A673 (cell line): ENCODE results near the gene PERP. TPM values are rescaled to one million over a fixed set of nuclear protein-coding genes. Genes with fewer than 3 reads are reported as not detected.

Experiments used
- BruUV-seq: library from RNA; stranded (reverse); fragments of 400-500 nt; replicated peaks from 2 replicates; lab custom pipeline; 2021; lab: Mats Ljungman, UMichigan
- CTCF ChIA-PET: fragments of 300-600 bp; sonication (Branson Sonifier 250); formaldehyde crosslinking; loops from one replicate; lab custom pipeline; 2022; ENCODE audit warnings: antibody characterized with exemption; lab: Charles Lee
- POLR2A ChIA-PET: fragments of 300-600 bp; sonication (Branson Sonifier 250); formaldehyde crosslinking; loops from one replicate; lab custom pipeline; 2022; ENCODE audit warnings: antibody characterized with exemption; ENCODE audit not compliant: low non-redundant PET; lab: Charles Lee
- DNase-seq: peaks from one replicate; pipeline ENCODE4 v3.0.0-alpha.2; 2015; ENCODE audit warnings: low spot score
- H3K27ac ChIP-seq: fragments of 200-600 bp; sonication (generic); 2 replicates; pipeline ENCODE4 v1.5.1; 2016; ENCODE audit warnings: mixed run types, low read depth, mild to moderate bottlenecking, mixed read lengths, antibody characterized with exemption, low read length; ENCODE audit not compliant: poor library complexity, severe bottlenecking
- H3K27me3 ChIP-seq: fragments of 200-600 bp; sonication (generic); replicated peaks from 2 replicates; pipeline ENCODE4 v1.6.1; 2017; ENCODE audit warnings: mixed run types, low read depth, mild to moderate bottlenecking, mixed read lengths, antibody characterized with exemption, low read length; ENCODE audit not compliant: insufficient read depth, poor library complexity
- H3K36me3 ChIP-seq: fragments of 200-600 bp; sonication (generic); 2 replicates; pipeline ENCODE4 v1.6.1; 2016; ENCODE audit warnings: mixed run types, mild to moderate bottlenecking, mixed read lengths, antibody characterized with exemption, low read length; ENCODE audit not compliant: insufficient read depth, poor library complexity, severe bottlenecking
- H3K4me1 ChIP-seq: fragments of 200-600 bp; sonication (generic); 2 replicates; pipeline ENCODE4 v1.6.1; 2017; ENCODE audit warnings: mixed run types, mild to moderate bottlenecking, mixed read lengths, antibody characterized with exemption, low read length; ENCODE audit not compliant: insufficient read depth, poor library complexity, severe bottlenecking
- H3K4me3 ChIP-seq: fragments of 200-600 bp; sonication (generic); 2 replicates; pipeline ENCODE4 v1.5.1; 2016; ENCODE audit warnings: low read depth, mixed run types, mild to moderate bottlenecking, mixed read lengths, low read length; ENCODE audit not compliant: poor library complexity, severe bottlenecking
- H3K9me3 ChIP-seq: fragments of 200-600 bp; sonication (generic); 2 replicates; pipeline ENCODE4 v1.6.1; 2016; ENCODE audit warnings: mixed run types, low read depth, mild to moderate bottlenecking, mixed read lengths, antibody characterized with exemption, low read length; ENCODE audit not compliant: poor library complexity, severe bottlenecking
- EZH2 ChIP-seq: fragments of 200-600 bp; sonication (generic); IDR thresholded peaks from 2 replicates; pipeline ENCODE4 v1.6.1; 2017; ENCODE audit warnings: borderline replicate concordance, low read depth, mild to moderate bottlenecking, mixed read lengths, antibody characterized with exemption, low read length; ENCODE audit not compliant: poor library complexity, severe bottlenecking
- intact Hi-C: fragments of 100-400 bp; cut with micrococcal nuclease; formaldehyde crosslinking; loops from one replicate; pipeline ENCODE4 v1.10.0; 2022; ENCODE audit not compliant: unreplicated experiment
- total RNA-seq: library from RNA; stranded (reverse); gene quantifications from 2 replicates; pipeline ENCODE4 v1.2.3, GENCODE V29; 2021
- TF ChIP-seq, protein P1 (sequence below): fragments of 300-800, 200-600 bp; sonication (generic); conservative IDR thresholded peaks from 2 replicates; pipeline ENCODE4 v1.5.1; 2017; ENCODE audit warnings: low read depth, mild to moderate bottlenecking, antibody characterized with exemption, low read length, moderate library complexity, mixed read lengths

PERP gene
- total RNA-seq, 1 experiment from 2014 or later, result 0.71 TPM

GRCh38 chr6:138073264-138073663 lies 34.0 kb downstream of the PERP start:
- H3K36me3 ChIP-seq, result no peaks in the 10 kb centered on the region
- ChIA-PET POLR2A (no interaction called here), CTCF (no interaction called here)
- no peaks in the 10 kb centered on the region for H3K9me3 ChIP-seq
- H3K27ac ChIP-seq, result no peak overlapping the region
- H3K4me1 ChIP-seq, result no peaks in the 10 kb centered on the region
- BruUV-seq, result no TSS peak
- intact Hi-C loops, result no loop called here
- H3K4me3 ChIP-seq, result no peak overlapping the region
- H3K27me3 ChIP-seq, result no peaks in the 10 kb centered on the region
- TF ChIP-seq EZH2, result no peak
- TF ChIP-seq, protein P1, sequence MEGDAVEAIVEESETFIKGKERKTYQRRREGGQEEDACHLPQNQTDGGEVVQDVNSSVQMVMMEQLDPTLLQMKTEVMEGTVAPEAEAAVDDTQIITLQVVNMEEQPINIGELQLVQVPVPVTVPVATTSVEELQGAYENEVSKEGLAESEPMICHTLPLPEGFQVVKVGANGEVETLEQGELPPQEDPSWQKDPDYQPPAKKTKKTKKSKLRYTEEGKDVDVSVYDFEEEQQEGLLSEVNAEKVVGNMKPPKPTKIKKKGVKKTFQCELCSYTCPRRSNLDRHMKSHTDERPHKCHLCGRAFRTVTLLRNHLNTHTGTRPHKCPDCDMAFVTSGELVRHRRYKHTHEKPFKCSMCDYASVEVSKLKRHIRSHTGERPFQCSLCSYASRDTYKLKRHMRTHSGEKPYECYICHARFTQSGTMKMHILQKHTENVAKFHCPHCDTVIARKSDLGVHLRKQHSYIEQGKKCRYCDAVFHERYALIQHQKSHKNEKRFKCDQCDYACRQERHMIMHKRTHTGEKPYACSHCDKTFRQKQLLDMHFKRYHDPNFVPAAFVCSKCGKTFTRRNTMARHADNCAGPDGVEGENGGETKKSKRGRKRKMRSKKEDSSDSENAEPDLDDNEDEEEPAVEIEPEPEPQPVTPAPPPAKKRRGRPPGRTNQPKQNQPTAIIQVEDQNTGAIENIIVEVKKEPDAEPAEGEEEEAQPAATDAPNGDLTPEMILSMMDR, result no peak
- no peak for DNase-seq

DNA sequence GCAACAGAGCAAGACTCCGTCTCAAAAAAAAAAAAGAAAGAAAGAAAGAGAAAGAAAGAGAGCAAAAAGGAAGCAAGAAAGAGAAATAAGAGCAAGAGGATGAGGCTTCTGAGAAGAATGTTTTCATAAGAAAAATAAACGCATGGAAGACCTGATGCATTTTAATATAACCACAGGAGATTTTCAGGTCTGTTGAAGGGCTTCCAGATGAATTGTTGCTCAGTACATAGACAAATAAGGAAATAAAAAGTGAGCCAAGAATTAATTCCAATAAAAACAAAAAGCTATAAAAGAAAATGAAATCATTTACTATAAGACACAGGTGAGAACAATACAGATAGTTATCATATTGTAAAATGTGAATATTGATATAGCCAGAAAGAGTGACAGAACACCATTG lies 43.5 kb downstream of the PERP start:
- H3K27ac ChIP-seq, result no peak overlapping the region
- H3K9me3 ChIP-seq, result no peaks in the 10 kb centered on the region
- intact Hi-C loops, result no loop called here
- H3K36me3 ChIP-seq, result no peaks in the 10 kb centered on the region
- no peak for TF ChIP-seq EZH2
- TF ChIP-seq, protein P1, result no peak
- BruUV-seq, result no TSS peak
- no peak for DNase-seq
- ChIA-PET CTCF (interaction anchor here (0.7 kb wide), 1 partner anchor 480 kb away, joined by 8 read pairs; no protein-coding TSS in a partner anchor), POLR2A (no interaction called here)
- H3K27me3 ChIP-seq, result no peaks in the 10 kb centered on the region
- H3K4me1 ChIP-seq, result no peaks in the 10 kb centered on the region
- no peak overlapping the region for H3K4me3 ChIP-seq

- POLR2A ChIA-PET, result no interaction called here
- CTCF ChIA-PET, result no interaction called here
These were observed 52.2 kb downstream of the PERP start for GRCh38 chr6:138054982-138055381.

More at GRCh38 chr6:138054982-138055381, 52.2 kb downstream of the PERP start:
- Histone ChIP-seq H3K9me3 (no peaks in the 10 kb centered on the region), H3K4me1 (no peaks in the 10 kb centered on the region), H3K27me3 (no peaks in the 10 kb centered on the region), H3K4me3 (no peak overlapping the region), H3K36me3 (no peaks in the 10 kb centered on the region), H3K27ac (no peak overlapping the region)
- no peak for DNase-seq
- no TSS peak for BruUV-seq
- TF ChIP-seq, protein P1, result no peak
- no peak for TF ChIP-seq EZH2
- intact Hi-C loops, result no loop called here
